ENCODE data around the gene AGAP3. TPM values are rescaled to one million over a fixed set of nuclear protein-coding genes. Genes with fewer than 3 reads are reported as not detected.
A peak's percentile ranks its signal among the peaks of the same experiment; 100 is the strongest.

Gene AGAP3
- total RNA-seq, 1 experiment from 2014 or later: 63.3 TPM

GRCh38 chr7:151062399-151063211, 23.7 kb upstream of the AGAP3 start:
- peaks cover 3% of the 10 kb centered on the region; the same call in 1 of the 2 replicates for H3K27me3 ChIP-seq (ENCODE audit: control insufficient read depth, insufficient read depth, low read length)
- H3K4me3 ChIP-seq (ENCODE audit: insufficient read depth, low read depth, low read length): peak overlapping the region; percentile 49
- DNase-seq: peak; percentile 99
- H3K36me3 ChIP-seq (replicated peaks; ENCODE audit: control insufficient read depth, insufficient read depth, low read length): peaks cover 12% of the 10 kb centered on the region

GRCh38 chr7:151063212-151063561, 23.1 kb upstream of the AGAP3 start:
- Histone ChIP-seq H3K27me3 (ENCODE audit: control insufficient read depth, insufficient read depth, low read length) (peaks cover 3% of the 10 kb centered on the region; the same call in 1 of the 2 replicates), H3K36me3 (replicated peaks; ENCODE audit: control insufficient read depth, insufficient read depth, low read length) (peaks cover 12% of the 10 kb centered on the region), H3K4me3 (ENCODE audit: insufficient read depth, low read depth, low read length) (peak overlapping the region; percentile 49)
- DNase-seq: no peak

- Histone ChIP-seq H3K27me3 (ENCODE audit: control insufficient read depth, insufficient read depth, low read length) (peaks cover 3% of the 10 kb centered on the region; the same call in 1 of the 2 replicates), H3K4me3 (ENCODE audit: insufficient read depth, low read depth, low read length) (no peak overlapping the region), H3K36me3 (replicated peaks; ENCODE audit: control insufficient read depth, insufficient read depth, low read length) (peaks cover 15% of the 10 kb centered on the region)
- DNase-seq: no peak
These were observed 21.8 kb upstream of the AGAP3 start for GRCh38 chr7:151064454-151064853.

GRCh38 chr7:151064993-151065392, 21.3 kb upstream of the AGAP3 start:
- H3K36me3 ChIP-seq (replicated peaks; ENCODE audit: control insufficient read depth, insufficient read depth, low read length): peaks cover 20% of the 10 kb centered on the region
- no peak overlapping the region for H3K4me3 ChIP-seq (ENCODE audit: insufficient read depth, low read depth, low read length)
- DNase-seq: no peak
- peaks cover 3% of the 10 kb centered on the region; the same call in 1 of the 2 replicates for H3K27me3 ChIP-seq (ENCODE audit: control insufficient read depth, insufficient read depth, low read length)

- no peak overlapping the region for H3K4me3 ChIP-seq (ENCODE audit: insufficient read depth, low read depth, low read length)
- no peak for DNase-seq
- H3K27me3 ChIP-seq (ENCODE audit: control insufficient read depth, insufficient read depth, low read length): peaks cover 2% of the 10 kb centered on the region; the same call in 1 of the 2 replicates
- peaks cover 24% of the 10 kb centered on the region for H3K36me3 ChIP-seq (replicated peaks; ENCODE audit: control insufficient read depth, insufficient read depth, low read length)
These were observed 20.8 kb upstream of the AGAP3 start for GRCh38 chr7:151065516-151065915.

GRCh38 chr7:151066273-151066974, 19.9 kb upstream of the AGAP3 start:
- Histone ChIP-seq H3K4me3 (ENCODE audit: insufficient read depth, low read depth, low read length) (no peak overlapping the region), H3K27me3 (ENCODE audit: control insufficient read depth, insufficient read depth, low read length) (no peaks in the 10 kb centered on the region), H3K36me3 (replicated peaks; ENCODE audit: control insufficient read depth, insufficient read depth, low read length) (peaks cover 27% of the 10 kb centered on the region)
- no peak for DNase-seq

- Histone ChIP-seq H3K27me3 (ENCODE audit: control insufficient read depth, insufficient read depth, low read length) (no peaks in the 10 kb centered on the region), H3K36me3 (replicated peaks; ENCODE audit: control insufficient read depth, insufficient read depth, low read length) (peaks cover 31% of the 10 kb centered on the region), H3K4me3 (ENCODE audit: insufficient read depth, low read depth, low read length) (no peak overlapping the region)
- peak; percentile 73 for DNase-seq
These were observed 18.1 kb upstream of the AGAP3 start for GRCh38 chr7:151068069-151068773.

GRCh38 chr7:151069841-151070573, 16.3 kb upstream of the AGAP3 start:
- peaks cover 31% of the 10 kb centered on the region for H3K36me3 ChIP-seq (replicated peaks; ENCODE audit: control insufficient read depth, insufficient read depth, low read length)
- H3K4me3 ChIP-seq (ENCODE audit: insufficient read depth, low read depth, low read length): no peak overlapping the region
- DNase-seq: no peak
- no peaks in the 10 kb centered on the region for H3K27me3 ChIP-seq (ENCODE audit: control insufficient read depth, insufficient read depth, low read length)

- Histone ChIP-seq H3K4me3 (ENCODE audit: insufficient read depth, low read depth, low read length) (no peak overlapping the region), H3K36me3 (replicated peaks; ENCODE audit: control insufficient read depth, insufficient read depth, low read length) (peaks cover 28% of the 10 kb centered on the region), H3K27me3 (ENCODE audit: control insufficient read depth, insufficient read depth, low read length) (no peaks in the 10 kb centered on the region)
- no peak for DNase-seq
These were observed 15.7 kb upstream of the AGAP3 start for GRCh38 chr7:151070574-151070960.

GRCh38 chr7:151071032-151071866, 15.0 kb upstream of the AGAP3 start:
- H3K4me3 ChIP-seq (ENCODE audit: insufficient read depth, low read depth, low read length): no peak overlapping the region
- H3K27me3 ChIP-seq (ENCODE audit: control insufficient read depth, insufficient read depth, low read length): no peaks in the 10 kb centered on the region
- DNase-seq: no peak
- peaks cover 28% of the 10 kb centered on the region for H3K36me3 ChIP-seq (replicated peaks; ENCODE audit: control insufficient read depth, insufficient read depth, low read length)

GRCh38 chr7:151073990-151074389, 12.3 kb upstream of the AGAP3 start:
- peaks cover 23% of the 10 kb centered on the region for H3K36me3 ChIP-seq (replicated peaks; ENCODE audit: control insufficient read depth, insufficient read depth, low read length)
- H3K27me3 ChIP-seq (ENCODE audit: control insufficient read depth, insufficient read depth, low read length): no peaks in the 10 kb centered on the region
- DNase-seq: no peak
- H3K4me3 ChIP-seq (ENCODE audit: insufficient read depth, low read depth, low read length): no peak overlapping the region

GRCh38 chr7:151074817-151075661, 11.2 kb upstream of the AGAP3 start:
- no peaks in the 10 kb centered on the region for H3K27me3 ChIP-seq (ENCODE audit: control insufficient read depth, insufficient read depth, low read length)
- DNase-seq: no peak
- peaks cover 15% of the 10 kb centered on the region for H3K36me3 ChIP-seq (replicated peaks; ENCODE audit: control insufficient read depth, insufficient read depth, low read length)
- no peak overlapping the region for H3K4me3 ChIP-seq (ENCODE audit: insufficient read depth, low read depth, low read length)

GRCh38 chr7:151075662-151075971, 10.7 kb upstream of the AGAP3 start:
- peaks cover 10% of the 10 kb centered on the region for H3K36me3 ChIP-seq (replicated peaks; ENCODE audit: control insufficient read depth, insufficient read depth, low read length)
- DNase-seq: no peak
- no peaks in the 10 kb centered on the region for H3K27me3 ChIP-seq (ENCODE audit: control insufficient read depth, insufficient read depth, low read length)
- no peak overlapping the region for H3K4me3 ChIP-seq (ENCODE audit: insufficient read depth, low read depth, low read length)

All from H7 (cell line).